SKM-1 treated with dmso at 0.1 percent for 144 hours (cell line): ENCODE results near the gene NAV3.

Source experiments
- DNase-seq: peaks from one replicate; lab custom pipeline; 2025; ENCODE audit not compliant: unreplicated experiment; lab: John Stamatoyannopoulos, UW

NAV3 gene

DNA sequence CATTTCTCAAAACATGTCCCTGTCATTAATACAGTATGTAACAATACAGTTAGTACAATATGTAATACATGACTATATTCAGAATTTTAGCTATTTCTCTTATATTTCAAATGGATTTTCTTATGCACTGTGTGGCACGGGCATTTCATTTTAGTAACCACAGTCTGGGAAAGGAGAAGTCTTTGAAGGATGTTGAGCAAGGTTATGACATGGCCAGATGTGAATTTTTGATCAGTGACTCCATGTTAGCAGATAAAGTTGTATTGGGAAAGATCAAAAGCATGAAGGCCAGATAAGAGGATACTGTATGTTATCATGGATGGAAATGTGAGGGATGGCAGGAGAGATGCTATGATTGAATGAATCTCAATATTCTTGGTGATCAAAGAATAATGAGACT lies 285.2 kb downstream of the NAV3 start:
- DNase-seq, result peak; percentile 1

GRCh38 chr12:78118036-78118435 lies 287.3 kb downstream of the NAV3 start:
- DNase-seq, result no peak

- DNase-seq, result no peak
Measured at GRCh38 chr12:78118486-78118885, 287.8 kb downstream of the NAV3 start.

DNA sequence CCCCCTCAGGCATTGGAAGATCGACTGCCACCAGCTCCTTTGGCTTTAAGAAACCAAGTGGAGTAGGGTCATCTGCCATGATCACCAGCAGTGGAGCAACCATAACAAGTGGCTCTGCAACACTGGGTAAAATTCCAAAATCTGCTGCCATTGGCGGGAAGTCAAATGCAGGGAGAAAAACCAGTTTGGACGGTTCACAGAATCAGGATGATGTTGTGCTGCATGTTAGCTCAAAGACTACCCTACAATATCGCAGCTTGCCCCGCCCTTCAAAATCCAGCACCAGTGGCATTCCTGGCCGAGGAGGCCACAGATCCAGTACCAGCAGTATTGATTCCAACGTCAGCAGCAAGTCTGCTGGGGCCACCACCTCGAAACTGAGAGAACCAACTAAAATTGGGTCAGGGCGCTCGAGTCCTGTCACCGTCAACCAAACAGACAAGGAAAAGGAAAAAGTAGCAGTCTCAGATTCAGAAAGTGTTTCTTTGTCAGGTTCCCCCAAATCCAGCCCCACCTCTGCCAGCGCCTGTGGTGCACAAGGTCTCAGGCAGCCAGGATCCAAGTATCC lies 288.7 kb downstream of the NAV3 start:
- DNase-seq, result no peak

DNA sequence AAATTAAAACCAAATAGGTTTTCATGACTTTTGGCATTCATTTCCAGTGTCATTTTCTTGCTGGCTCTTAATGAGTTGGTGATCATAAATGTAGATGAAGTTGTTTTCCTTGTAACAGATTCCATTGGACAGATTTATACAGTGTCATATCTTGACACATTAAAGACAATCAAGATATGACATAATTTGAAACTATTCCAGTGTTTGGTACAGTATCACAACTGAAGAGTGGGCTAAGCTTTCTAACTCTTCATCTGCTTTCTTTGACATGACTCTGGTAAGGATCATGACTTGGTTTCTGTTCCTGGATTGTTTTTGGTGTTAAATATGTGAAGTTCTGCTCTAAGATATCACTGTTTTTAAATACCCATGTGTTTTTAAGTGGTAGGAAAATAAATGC lies 289.6 kb downstream of the NAV3 start:
- DNase-seq, result no peak

- no peak for DNase-seq
Measured at GRCh38 chr12:78120866-78121560, 290.3 kb downstream of the NAV3 start.

GRCh38 chr12:78121969-78122610 lies 291.4 kb downstream of the NAV3 start:
- no peak for DNase-seq

- no peak for DNase-seq
Measured at GRCh38 chr12:78128211-78128610, 297.5 kb downstream of the NAV3 start.

- no peak for DNase-seq
Measured at GRCh38 chr12:78143717-78144116, 313.0 kb downstream of the NAV3 start.

DNA sequence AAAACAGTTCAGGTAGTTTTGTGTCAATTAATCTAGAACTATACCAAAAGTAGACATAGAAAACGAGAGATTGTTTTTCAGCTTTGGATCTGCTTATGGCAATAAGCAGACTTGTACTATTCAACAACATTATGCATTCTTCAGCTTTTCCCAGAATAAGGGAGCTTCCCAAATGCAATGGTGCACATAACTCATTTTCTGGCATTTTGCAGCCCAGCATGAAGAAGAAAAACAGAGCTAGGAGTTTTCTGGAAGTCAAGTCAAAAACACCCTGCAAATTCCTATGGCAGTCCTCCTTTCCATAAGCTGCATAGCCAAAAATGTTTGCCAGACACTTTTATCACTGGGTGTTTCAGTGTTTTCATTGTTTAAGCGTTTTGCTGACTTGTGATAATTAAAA lies 314.7 kb downstream of the NAV3 start:
- DNase-seq, result no peak

DNA sequence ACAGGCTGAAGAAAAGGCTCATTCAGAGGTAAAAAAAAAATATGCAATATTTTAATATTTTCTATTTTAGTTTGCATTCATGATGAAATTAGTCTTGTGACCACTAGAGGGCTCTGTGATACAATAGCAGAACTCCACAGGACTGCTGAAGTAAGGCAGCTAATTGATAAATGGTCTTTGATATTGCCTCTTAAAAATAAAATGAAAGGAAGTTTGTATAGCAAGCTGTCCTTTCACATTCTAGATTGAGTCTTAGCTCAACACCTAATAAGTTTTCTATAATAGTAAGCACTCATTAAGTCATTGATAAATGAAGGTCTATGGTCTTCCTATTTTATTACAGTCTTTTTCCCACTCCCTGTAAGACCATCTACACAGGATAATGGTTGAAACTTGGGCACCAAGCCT lies 315.7 kb downstream of the NAV3 start:
- DNase-seq, result no peak

GRCh38 chr12:78149459-78149858 lies 318.8 kb downstream of the NAV3 start:
- DNase-seq, result no peak

- DNase-seq, result no peak
Measured at GRCh38 chr12:78155546-78155945, 324.9 kb downstream of the NAV3 start.

DNA sequence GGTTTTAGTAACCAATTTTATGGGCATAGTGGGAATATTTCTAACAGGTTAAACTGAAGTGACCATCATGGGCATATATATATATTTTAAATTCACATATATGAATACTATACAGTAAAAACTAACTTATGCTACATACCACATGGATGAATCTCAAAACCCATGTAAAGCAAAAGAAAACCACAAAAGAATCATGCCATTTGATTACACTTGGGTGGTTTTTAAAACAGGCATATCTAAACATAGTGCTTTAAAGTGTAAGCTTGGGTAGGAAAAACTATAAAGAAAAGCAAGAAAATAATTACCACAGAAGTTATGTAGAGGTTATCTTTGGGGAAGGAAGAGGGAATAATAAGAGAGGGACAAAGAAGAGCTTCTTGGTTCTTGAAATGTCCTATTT lies 326.1 kb downstream of the NAV3 start:
- no peak for DNase-seq

- DNase-seq, result no peak
Measured at GRCh38 chr12:78157199-78157598, 326.5 kb downstream of the NAV3 start.

- no peak for DNase-seq
Measured at GRCh38 chr12:78164154-78164553, 333.5 kb downstream of the NAV3 start.

DNA sequence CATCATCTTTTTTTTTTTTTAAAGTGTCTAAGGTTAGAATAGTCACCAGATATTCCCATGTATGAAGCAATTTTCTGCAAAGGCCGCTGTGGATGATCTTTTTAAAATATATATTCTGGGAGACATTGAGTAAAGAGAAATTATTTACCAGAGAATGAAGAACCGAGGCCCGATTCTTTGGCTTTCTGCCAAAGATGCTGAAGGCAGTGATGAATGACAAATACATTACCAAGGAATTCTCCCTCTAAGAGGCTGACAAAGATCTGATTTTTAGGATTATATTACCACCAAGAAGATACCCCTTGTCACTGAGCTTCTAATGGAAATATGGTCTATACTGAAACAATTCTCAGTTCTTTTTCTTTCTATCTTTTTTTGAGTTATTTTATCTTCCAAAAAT lies 336.8 kb downstream of the NAV3 start:
- no peak for DNase-seq

DNA sequence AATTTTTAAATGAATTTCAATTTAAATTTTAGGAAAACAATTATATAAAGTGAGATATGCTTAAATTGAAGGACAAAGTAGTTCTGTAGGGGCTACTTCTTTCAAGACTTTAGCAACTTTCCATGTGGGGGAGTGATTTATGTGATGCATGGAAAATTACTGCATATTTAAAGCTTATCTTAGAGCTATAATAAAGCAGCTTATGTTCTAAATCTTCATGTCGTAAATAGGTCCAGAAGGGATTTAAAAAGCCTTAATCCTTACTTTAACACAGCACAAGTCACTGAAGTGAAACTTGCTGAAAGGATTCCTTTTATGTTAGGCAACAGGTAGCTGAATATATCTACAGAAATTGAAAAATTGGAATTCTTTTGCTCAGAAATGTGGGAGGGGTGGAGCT lies 340.4 kb downstream of the NAV3 start:
- DNase-seq, result no peak

- no peak for DNase-seq
Measured at GRCh38 chr12:78176643-78177042, 345.9 kb downstream of the NAV3 start.

DNA sequence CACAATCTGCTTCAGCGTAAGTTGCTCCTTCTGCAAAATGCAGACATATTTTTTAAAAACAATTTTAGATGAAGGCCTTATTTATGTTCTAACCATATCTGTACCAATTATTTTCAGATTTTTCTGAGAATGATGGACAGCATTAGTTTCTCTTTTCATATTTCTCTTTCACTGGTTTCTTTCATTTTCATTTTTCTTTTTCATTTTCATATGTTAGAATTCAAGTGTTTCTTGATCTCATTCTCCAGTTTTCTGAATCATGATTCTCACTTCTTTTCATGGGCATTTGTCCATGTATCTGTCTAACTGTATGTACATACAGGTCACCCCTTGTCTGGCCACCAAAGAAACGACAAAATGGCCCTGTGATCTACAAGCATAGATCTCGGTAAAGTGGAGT lies 346.6 kb downstream of the NAV3 start:
- DNase-seq, result no peak

DNA sequence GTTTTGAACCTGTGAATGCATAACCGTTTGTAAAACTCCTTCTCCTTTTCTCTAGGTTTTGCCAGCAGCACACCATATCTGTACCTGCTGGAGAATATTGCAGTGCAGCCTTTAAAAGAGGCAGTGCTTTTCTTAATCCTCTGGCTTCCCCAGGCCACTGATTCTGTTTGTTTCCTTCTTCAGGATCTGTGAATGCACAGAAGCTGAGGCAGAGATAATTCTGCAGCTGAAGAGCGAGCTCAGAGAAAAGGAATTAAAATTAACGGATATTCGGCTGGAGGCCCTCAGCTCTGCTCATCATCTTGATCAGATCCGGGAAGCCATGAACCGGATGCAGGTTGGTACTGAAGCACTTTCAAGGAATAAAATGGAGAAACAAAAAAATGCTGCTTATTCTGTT lies 348.7 kb downstream of the NAV3 start:
- no peak for DNase-seq

GRCh38 chr12:78181544-78182162 lies 351.0 kb downstream of the NAV3 start:
- DNase-seq, result no peak
